Astrocyte of the cerebellum (primary cell): Measurements from ENCODE around the gene NMRK1.

Experiments
- DNase-seq: peaks from one replicate; pipeline ENCODE4 v3.0.0-alpha.2; 2011; ENCODE audit warnings: low read depth
- H3K4me3 ChIP-seq: 2 replicates; pipeline ENCODE4 v1.5.1; 2011; ENCODE audit warnings: mild to moderate bottlenecking, low read depth, low read length, moderate library complexity
- CTCF ChIP-seq: IDR thresholded peaks from 2 replicates; pipeline ENCODE4 v1.5.1; 2012; ENCODE audit warnings: low read length, low read depth, moderate library complexity, mild to moderate bottlenecking; ENCODE audit errors: missing control alignments
- in situ Hi-C: cut with HindIII; loops from 2 replicates; pipeline ENCODE4 v1.10.0; 2017; ENCODE audit warnings: low sequenced_read_pairs

The NMRK1 gene

GRCh38 chr9:75090579-75090978 is 2.6 kb upstream of the NMRK1 start:
- in situ Hi-C loops = no loop called here
- DNase-seq = no peak
- no peak for TF ChIP-seq CTCF
- no peak overlapping the region for H3K4me3 ChIP-seq

GRCh38 chr9:75089373-75089766 is 1.4 kb upstream of the NMRK1 start:
- TF ChIP-seq CTCF = no peak
- DNase-seq = no peak
- in situ Hi-C loops = no loop called here
- H3K4me3 ChIP-seq = peak overlapping the region; percentile 92

- H3K4me3 ChIP-seq = peak overlapping the region; percentile 92
- peak; percentile 44 for TF ChIP-seq CTCF
- DNase-seq = no peak
- in situ Hi-C loops = no loop called here
Observed at GRCh38 chr9:75088646-75089372, 854 bp upstream of the NMRK1 start.

GRCh38 chr9:75087289-75087823 is 599 bp downstream of the NMRK1 start:
- peak overlapping the region; percentile 91 for H3K4me3 ChIP-seq
- in situ Hi-C loops = no loop called here
- DNase-seq = no peak
- no peak for TF ChIP-seq CTCF

- no peak for DNase-seq
- in situ Hi-C loops = no loop called here
- H3K4me3 ChIP-seq = peak overlapping the region; percentile 91
- TF ChIP-seq CTCF = no peak
Observed at GRCh38 chr9:75086541-75087288, 1.2 kb downstream of the NMRK1 start.

GRCh38 chr9:75085640-75086039 is 2.3 kb downstream of the NMRK1 start:
- H3K4me3 ChIP-seq = no peak overlapping the region
- TF ChIP-seq CTCF = no peak

More at GRCh38 chr9:75085640-75086039, 2.3 kb downstream of the NMRK1 start:
- in situ Hi-C loops = no loop called here
- DNase-seq = no peak
